T-helper 1 cell (primary cell): Measurements from ENCODE around the gene HIPK3.
"Not testable (repeated sequence)": the region's sequence is repeated elsewhere in the genome, so short reads cannot be mapped to it uniquely, and the experiment has no call there.

Source experiments
- DNase-seq, 5 donors: peaks; one replicate each; pipeline ENCODE4 v3.0.0-alpha.2; 2012 to 2020

HIPK3 gene

GRCh38 chr11:33259869-33260268 is 2.7 kb downstream of the HIPK3 start:
- no peak for DNase-seq

DNA sequence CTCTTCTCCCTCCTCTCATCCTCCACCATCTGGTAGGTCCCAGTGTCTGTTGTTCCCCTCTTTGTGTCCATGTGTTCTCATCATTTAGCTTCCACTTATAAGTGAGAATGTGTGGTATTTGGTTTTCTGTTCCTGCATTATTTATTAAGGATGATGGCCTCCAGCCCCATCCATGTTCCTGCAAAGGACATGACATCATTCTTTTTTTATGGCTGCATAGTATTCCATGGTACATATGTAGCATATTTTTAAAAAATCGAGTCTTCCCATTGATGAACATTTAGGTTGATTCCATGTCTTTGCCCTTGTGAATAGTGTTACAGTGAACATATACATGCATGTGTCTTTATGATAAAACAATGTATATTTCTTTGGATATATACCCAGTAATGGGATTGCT is 4.2 kb downstream of the HIPK3 start:
- DNase-seq = not testable (repeated sequence)

- no peak for DNase-seq
Measured at GRCh38 chr11:33262011-33262645, 4.9 kb downstream of the HIPK3 start.

GRCh38 chr11:33263549-33263948 is 6.4 kb downstream of the HIPK3 start:
- DNase-seq = no peak

- DNase-seq = no peak
Measured at GRCh38 chr11:33264926-33265325, 7.7 kb downstream of the HIPK3 start.

DNA sequence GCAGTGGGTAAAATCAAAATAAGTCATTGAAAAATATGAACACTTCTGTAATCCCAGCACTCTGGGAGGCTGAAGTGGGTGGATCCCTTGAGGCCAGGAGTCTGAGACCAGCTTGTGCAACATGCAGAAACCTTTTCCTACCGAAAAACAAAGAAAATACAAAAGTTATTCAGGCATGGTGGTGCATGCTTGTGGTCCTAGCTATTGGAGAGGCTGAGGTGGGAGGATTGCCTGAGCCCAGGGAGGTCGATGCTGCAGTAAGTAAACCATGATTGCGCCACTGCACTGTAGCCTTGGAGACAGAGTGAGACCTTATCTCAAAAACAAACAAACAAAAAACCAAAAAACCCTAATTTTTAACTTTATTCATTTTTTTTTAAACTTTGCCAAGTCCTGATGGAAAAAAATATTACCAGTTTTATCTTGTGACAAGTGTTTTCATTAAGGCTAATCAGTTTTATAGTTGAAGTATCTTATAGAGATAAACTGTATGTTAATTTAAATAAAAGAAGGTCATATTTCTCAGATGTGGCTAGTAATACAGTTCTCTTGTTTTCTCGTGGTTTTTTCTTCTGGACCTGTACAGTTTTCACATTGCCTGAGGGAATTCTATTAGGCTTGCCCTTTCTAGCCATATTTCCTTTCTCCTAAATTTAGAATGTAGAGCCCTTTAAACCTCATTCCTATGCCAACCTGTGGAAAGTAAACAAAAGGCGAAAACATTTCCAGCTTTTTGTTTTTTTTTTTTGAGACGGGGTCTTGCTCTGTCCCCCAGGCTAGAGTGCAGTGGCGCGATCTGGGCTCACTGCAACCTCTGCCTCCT is 9.4 kb downstream of the HIPK3 start:
- no peak for DNase-seq

DNA sequence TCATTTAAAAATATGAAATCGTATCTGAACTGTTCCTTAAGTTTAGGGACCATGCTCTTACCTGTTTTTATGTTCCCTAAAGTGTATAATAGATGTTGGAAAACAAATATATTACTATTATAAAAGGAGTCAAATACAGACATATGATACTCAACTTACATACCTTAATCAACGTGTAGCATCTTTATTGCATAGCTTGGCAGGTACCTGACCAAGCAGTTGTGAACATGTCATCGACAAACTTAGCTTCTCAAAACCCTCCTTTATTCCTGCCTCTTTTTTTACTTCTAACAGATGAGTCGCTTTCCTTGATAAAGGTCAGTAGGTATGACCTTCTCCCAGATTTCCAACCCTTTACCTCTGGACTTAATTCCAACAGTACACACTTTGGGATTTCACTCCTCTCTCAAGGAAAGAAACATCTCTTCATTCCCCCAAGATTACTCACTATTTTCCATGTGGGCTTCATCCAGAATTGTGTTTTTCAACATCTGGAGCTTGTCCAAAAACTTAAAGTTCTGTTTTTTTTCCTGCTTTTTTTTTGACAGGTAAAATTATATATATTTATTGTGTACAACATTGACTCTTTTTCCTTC is 11.9 kb downstream of the HIPK3 start:
- DNase-seq = no peak

GRCh38 chr11:33269822-33270221 is 12.6 kb downstream of the HIPK3 start:
- DNase-seq = no peak

DNA sequence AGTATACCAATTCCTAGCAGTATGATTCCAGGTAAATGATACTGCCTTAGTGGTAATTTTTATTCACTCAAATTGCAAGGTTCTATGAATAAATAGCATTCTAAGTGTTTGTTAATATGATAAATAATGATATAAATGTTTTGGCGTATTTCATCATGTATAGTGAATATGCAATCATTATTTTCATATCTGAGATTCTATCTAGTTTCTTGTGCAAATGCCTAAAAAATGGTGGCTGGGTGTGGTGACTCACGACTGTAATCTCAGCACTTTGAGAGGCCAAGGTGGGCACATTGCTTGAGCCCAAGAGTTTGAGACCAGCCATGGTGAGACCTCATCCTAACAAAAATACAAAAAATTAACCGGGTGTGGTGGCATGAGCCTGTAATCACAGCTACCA is 13.9 kb downstream of the HIPK3 start:
- no peak for DNase-seq

DNA sequence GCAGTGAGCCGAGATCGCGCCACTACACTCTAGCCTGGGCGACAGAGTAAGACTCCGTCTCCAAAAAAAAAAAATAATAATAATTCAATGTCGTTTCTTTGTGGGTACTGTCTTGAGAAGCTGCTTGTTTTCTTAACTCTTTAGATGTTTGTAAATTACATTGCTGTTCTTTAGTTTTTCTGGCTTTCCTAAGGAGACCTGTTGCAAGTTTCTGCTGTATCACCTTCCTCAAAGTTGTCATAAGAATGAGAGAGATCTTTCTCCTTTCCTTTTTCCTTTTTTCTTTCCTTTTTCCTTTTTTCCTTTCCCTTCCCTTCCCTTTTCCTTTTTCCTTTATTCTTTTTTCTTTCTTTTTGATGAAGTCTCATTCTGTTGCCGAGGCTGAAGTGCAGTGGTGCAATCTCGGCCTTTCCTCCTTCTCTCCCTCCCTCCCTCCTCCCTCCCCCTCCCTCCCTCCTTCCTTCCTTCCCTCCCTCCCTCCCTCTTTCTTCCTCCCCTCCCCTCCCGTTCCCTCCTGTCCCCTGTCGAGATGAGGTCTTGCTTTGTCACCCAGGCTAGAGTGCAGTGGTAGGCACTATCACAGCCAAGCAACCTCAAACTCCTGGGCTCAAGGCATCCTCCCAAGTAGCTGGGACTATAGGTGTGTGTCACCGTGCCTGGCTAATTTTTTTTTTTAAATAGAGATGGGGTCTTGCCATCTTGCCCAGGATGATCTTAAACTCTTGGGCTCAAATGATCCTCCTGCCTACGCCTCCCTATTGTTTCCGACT is 15.3 kb downstream of the HIPK3 start:
- DNase-seq = no peak

DNA sequence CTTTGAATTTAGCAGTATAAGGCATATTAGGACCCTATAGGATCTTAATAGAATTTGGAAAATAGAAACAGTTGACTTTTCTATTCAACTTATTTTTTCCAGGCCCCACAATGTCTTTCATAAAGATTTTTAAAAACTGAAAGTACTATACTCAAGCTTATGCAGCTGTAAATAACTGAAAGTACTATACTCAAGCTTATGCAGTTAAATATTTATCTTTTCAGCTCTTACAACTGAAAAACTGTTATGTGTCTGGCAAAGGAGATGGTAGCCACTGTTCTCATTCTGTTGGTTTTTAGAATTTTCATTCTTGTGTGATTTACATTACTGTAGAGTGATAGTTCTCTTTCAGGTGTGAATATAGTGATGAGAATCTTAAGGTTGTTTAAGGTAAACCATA is 16.5 kb downstream of the HIPK3 start:
- DNase-seq = no peak

- DNase-seq = no peak
Measured at GRCh38 chr11:33280411-33280810, 23.2 kb downstream of the HIPK3 start.

- DNase-seq = no peak
Measured at GRCh38 chr11:33281758-33282157, 24.6 kb downstream of the HIPK3 start.

- no peak for DNase-seq
Measured at GRCh38 chr11:33284818-33285217, 27.6 kb downstream of the HIPK3 start.

DNA sequence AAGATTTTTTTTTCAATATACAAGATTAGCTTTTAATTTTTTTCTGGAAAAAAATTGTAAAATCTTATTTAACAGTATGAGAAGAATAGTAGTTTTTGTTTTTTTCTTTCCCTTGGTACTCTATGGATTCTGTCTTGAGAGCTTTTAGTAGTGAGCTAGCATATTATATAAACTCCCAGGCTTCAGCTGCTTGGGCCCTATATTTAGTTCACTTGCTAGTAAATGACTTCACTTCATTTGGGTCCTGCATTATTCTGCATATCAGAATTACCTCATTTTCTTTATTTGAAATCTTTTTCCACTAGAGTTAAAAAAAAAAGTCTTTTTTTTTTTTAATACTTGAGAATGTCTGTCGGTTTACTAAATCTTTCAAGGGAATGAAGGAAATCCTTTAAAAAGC is 33.1 kb downstream of the HIPK3 start:
- no peak for DNase-seq

DNA sequence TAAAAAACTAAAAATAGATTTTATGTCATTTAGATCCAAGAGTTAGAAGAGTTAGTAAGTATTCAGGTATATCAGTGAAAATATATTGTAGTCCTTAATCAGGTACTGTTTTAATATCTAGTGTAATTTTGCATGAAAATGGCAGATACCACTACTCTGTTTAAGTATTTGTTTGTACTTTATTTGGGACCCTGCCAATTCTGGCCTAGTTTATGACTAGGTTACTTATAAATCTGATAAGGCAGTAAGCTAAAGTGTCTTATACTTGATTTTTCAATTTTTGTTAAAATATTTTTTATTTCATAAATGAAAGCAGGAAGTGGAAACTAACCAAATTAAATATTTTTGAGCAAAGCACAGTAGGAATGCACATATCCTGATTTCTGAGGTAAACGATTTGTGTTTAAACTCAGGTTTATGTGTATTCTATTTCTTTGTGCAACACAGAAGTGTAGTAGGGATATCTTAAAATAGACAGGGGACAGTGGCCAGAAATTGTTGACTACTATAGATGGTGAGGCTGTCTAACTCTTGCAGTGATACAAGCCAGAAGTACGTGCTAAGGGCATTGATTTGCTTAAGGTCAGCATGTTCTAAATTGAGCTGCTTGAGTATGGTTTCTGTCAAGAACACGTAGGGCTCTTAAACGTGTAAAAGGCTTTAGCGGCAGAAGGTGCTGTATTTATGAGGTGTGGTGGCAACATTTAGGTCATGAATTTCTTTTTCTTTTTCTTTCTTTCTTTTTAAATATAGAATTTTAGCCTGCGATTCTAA is 34.0 kb downstream of the HIPK3 start:
- DNase-seq = no peak

DNA sequence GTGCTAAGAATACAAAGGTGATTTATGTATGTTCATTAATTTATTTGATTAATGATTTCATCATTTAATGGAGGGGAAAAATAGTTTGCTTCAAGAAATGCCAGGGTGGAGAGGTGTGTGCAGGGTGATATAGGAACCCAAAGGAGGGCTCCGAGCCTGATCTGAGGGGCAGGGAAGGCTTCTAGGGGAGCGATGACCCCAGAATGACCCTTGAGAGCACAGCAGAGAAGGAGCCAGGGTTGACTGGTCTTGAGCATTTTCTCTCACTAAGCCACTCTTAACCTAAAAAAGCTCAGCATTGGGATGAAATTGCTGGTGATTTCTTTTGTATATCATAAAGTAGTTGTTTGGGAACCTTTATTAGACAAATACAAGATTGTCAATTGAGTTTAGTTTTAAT is 35.1 kb downstream of the HIPK3 start:
- DNase-seq = no peak

- no peak for DNase-seq
Measured at GRCh38 chr11:33294224-33294623, 37.0 kb downstream of the HIPK3 start.

GRCh38 chr11:33294797-33295196 is 37.6 kb downstream of the HIPK3 start:
- no peak for DNase-seq

GRCh38 chr11:33296695-33297094 is 39.5 kb downstream of the HIPK3 start:
- DNase-seq = no peak

GRCh38 chr11:33303541-33303940 is 46.4 kb downstream of the HIPK3 start:
- no peak for DNase-seq

GRCh38 chr11:33306821-33307220 is 49.6 kb downstream of the HIPK3 start:
- DNase-seq = not testable (repeated sequence)

DNA sequence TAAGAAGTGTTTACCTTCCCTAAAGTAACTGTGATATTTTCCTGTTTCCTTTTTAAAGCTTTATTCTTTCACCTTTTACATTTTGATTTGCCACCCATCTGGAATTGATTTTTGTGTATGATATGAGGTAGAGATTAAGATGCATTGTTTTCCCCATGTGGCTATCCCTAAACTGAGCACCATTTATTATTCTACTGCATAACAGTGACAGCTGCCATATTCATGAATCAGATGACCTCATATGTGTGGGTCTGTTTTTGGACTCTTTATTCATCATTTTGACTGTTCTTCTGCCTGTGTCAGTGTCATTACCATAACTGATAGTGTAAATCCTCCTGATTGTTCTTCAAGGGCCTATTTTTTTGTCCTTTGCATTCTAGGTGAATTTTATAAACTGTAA is 50.8 kb downstream of the HIPK3 start:
- no peak for DNase-seq
